Stimulated activated CD4-positive, alpha-beta T cell treated with anti-CD3 and anti-CD28 coated beads, TNF-alpha, amount 100 ng/mL, for 24 hours (primary cell): Measurements from ENCODE around the gene DHX8.

ENCODE experiments used
- DNase-seq, 3 experiments: peaks; one replicate each; pipeline ENCODE4 v3.0.0-alpha.2; 2020; ENCODE audit warnings: low read depth in 3 of 3

Gene DHX8

GRCh38 chr17:43547189-43547550 lies 63.4 kb downstream of the DHX8 start:
- DNase-seq, result no peak

- no peak for DNase-seq
These were observed 64.0 kb downstream of the DHX8 start for GRCh38 chr17:43547659-43548256.

GRCh38 chr17:43548689-43549379 lies 65.1 kb downstream of the DHX8 start:
- no peak for DNase-seq

- no peak for DNase-seq
These were observed 65.7 kb downstream of the DHX8 start for GRCh38 chr17:43549496-43549895.

DNA sequence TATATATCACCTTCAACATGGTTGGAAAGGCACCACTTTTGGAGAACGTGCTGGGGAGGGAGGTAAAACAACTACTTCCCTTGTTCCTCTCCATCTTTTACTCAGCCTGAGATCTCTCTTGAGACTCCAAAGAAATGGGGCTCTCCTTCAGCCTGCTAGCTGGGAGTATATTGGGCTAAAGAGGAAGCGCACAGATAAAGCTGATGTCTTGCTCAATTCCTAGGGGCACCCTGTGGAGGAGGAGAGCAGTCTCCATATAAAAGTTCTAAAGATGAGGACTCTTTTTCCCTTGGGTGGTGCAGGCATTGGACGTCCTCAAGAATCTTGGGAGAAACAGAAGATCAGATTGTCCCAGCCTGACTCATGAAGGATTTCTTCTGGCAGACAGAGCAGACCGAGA lies 67.0 kb downstream of the DHX8 start:
- no peak for DNase-seq

DNA sequence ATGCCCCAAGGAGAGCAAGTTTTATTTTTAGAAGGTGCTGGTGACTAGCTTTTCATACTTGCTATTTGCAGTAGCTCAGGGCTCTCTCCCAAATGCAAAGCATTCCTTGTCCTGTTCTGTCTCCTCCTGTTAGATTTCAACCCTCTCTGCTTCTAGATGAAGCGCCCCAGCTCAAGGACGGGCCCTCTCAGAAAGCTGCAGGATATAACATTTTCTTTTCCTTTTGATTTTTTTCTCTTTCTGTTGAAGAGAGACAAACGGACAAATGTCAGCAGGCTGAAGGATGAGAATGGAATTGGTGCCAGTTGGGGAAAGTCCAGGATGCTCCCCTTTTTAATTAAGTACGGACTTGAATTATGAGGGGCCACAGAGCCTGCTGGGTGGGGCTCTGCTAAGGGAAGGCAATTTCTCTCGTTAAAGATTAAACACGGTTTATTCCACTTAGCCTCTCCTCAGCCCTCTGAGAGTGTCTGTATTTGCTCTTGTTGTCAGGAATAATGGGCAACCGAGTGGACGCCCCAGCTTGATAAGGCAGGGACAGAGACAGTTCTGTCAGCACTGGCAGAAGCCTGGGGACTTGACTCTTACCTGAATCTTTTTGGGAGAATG lies 68.6 kb downstream of the DHX8 start:
- no peak for DNase-seq

DNA sequence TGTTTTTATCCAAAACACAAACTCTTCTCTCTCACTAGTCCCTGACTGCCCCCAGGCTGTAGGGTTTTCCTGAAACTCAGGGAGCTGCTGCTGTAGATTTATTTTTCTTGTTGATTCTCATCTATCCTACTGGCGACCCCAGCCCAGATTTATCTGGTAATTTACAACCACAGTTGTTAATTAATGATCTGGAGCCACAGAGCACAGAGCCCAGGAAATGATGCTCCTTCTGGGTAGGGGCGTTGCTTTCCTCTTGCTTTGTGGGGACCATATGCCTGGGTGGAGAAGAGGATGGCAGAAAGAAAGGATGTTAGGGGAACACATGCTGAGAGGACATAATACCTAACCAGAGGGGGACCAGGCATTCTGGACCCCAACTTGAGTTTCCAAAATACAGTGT lies 69.8 kb downstream of the DHX8 start:
- no peak for DNase-seq

DNA sequence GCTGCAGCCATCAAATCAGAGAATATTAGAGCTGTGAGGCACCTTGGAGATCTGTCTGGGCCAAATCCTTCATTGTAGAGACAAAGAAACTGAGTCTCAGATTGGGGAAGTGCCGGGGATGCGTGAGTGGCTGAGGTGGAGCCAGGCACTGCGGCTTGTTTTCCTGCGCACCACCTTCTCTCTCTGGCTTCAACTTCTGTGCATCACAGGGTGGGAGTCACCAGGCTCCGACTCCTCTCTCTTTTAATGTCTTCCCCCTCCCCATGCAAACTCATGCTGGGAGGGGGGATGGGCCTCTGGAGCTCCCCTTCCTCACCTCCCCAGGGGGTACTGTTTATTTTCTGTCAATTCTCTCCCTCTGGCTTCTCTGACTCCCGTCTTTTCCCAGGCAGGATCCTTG lies 71.1 kb downstream of the DHX8 start:
- DNase-seq, result no peak

DNA sequence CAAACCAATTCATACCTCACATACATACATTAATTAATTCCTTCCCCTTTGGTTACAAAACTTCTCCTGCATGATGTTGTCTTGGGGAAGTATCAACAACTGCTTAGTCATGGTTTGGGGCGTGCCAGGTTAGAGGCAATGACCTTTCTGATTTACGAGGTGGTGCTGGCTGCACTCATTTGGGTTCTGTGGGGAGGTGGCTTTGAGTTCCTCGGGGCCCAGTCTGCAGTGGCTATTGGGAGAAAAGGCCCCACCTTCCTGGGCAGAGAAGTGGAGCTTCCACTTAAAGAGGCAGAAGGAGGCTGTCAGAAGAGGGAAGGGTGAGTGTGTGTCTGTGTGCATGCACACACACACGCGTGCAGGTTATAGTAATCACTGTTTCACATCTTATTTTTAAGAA lies 72.5 kb downstream of the DHX8 start:
- DNase-seq, result no peak

DNA sequence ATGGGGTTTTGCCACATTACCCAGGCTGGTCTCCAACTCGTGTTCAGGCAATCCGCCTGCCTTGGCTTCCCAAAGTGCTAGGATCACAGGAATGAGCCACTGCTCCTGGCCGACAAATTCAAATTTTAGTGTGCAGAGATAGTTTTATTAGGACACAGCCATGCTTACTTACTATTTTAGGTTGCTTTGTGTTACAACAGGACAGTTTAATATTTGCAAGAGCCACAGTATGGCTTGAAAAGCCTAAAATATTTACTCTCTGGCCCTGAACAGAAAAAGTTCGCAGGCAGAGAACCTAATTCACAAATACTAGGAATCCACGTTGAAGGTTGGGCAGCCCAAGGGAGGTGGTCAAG lies 75.0 kb downstream of the DHX8 start:
- no peak for DNase-seq

- DNase-seq, result no peak
These were observed 75.5 kb downstream of the DHX8 start for GRCh38 chr17:43559161-43559816.

DNA sequence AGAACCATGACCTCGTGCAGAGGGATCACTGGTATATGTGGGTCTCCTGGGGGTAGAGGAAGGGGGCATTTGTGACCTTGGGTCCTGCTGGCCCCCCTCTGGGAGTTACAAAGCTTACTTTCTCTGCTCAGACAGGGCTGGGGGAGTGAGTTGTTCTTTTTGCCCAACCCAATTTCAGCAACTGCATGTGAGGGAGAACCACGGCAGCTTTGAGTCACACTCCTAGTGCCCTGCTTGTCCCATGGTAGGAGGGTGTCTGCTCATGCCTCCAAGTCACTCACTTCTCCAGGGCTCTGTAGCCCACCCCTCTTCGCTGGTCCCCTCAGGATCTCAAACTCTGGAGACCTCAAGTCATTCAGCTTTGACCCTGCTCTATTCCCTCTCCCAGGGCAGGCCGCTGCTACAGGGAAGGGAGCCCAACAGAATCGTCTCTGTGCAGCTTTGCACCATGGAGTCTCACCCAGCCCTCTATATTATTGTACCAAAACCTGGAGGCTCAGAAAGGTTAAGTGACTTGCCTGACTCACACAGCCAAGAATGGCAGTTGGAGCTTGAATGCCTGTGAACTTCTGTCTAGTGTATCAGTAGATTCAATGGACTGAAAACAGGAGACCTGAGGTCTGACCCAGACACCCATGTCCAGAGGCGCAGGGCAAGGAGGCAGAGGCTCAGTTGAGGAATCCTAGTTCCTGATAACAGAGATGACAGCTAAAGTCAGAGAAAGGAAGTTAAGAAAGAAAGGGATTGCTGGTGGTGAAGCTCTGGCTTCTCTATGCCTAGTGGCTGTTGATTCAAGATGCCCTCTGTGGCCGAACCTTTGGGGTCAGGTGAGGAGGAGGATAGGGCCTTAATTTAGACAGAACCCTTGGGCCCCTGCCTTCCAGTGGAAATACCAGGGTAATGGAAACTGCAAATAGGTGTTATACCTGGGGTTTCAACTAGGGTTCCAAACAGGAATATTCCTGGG lies 77.0 kb downstream of the DHX8 start:
- DNase-seq, result no peak

GRCh38 chr17:43562679-43563599 lies 79.2 kb downstream of the DHX8 start:
- DNase-seq, result no peak

GRCh38 chr17:43563600-43564594 lies 80.1 kb downstream of the DHX8 start:
- no peak for DNase-seq

- DNase-seq, result no peak
These were observed 84.8 kb downstream of the DHX8 start for GRCh38 chr17:43568506-43569082.

GRCh38 chr17:43570518-43570928 lies 86.7 kb downstream of the DHX8 start:
- DNase-seq, result no peak

DNA sequence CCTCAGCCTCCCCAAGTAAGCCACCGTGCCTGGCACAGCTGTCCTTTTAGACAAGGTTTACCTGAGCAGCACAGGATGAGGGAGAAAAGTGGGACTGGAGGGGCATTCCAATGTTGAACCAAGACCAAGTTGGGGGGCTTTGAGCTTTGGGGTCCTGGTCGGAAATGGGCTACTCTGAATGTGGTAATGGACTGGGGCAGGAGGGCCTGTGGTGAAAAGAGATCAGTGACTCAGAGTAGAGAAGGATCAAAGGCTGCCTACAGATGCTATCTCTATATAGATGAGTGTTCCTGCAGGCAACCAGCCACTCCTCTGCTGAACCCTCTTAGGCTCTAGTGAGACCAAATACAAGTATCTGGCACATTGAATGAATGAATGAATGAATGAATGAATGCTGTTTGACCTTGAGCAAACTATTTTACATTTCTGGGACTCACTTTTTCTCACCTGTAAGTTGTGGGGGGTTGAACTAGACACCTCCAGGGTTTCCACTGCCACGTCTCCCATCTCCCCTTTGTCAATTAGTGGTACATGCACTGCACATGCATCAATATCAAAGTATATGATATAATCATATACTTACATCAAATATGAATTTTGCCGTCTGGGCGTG lies 88.7 kb downstream of the DHX8 start:
- DNase-seq, result no peak

DNA sequence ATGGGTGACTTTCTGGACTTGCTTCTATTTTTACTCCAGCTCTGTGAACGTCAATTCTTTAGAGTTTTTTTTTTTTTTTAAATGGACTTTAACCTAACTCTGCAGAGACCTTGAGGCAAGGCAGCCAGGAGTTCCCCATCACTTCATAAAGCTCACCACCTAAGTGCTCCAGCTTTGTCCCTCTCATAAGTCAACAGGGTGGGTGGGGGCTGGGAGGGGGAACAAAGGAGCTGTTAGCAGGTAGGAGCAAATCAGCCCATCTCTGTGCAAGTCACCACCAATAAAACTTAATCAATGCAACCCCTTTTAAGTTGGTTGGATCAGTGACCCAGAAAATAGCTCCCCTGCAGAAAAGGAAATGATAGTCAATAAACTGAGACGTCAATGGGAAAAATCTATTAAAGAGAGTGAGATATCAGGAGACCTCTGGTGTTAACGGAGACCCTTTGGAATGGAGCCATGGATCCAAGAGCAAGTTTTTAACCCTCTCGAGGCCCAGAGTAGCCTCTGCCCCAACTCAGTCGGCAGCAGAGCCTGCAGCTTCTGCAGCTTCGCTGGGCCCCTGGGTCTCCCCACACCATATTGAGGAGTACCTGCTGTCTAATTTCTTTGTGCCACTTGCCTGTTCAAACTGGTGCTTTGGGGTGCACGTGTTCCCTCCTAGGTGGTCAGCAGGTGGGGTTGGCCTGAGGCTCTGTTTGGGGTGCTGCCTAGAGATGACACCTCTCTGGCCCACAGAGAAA lies 90.0 kb downstream of the DHX8 start:
- no peak for DNase-seq
